GM13977 (cell line): Measurements from ENCODE around the gene RBFOX2.

Experiments used
- DNase-seq: peaks from one replicate; pipeline ENCODE4 v3.0.0; 2012; ENCODE audit warnings: low spot score
- CTCF ChIP-seq: IDR thresholded peaks from 2 replicates; pipeline ENCODE4 v1.5.1; 2012; ENCODE audit warnings: mild to moderate bottlenecking, control low read depth; ENCODE audit not compliant: insufficient read depth; ENCODE audit errors: extremely low read depth, missing control alignments
- in situ Hi-C: fragments of 300-500 bp; cut with MboI; formaldehyde crosslinking; loops from one replicate; pipeline ENCODE4 v1.12.0; 2022; ENCODE audit warnings: low sequenced_read_pairs, low pct_unique_long_range_greater_than_20kb, mixed read lengths, inconsistent platforms; ENCODE audit not compliant: unreplicated experiment

The RBFOX2 gene

DNA sequence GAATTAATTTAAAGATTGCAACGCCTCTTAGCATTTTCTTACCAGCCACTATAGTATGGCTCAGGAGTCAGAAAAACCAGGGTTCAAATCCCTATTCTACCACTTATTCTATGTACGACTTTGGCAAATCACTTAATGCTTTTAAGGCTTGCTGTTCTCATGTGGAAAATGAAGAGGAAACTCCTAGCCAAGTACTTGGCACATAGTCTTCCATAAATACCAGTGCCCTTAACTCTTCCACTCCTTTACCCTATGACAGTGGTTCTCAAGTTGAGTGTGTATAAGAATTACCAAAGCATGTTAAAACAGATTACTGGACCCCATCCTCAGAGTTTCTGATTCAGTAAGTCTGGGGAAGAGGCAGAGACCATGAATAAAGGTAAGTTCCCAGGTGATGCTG, 107.6 kb downstream of the RBFOX2 start:
- in situ Hi-C loops: no loop called here
- no peak for DNase-seq
- TF ChIP-seq CTCF: no peak

GRCh38 chr22:35919002-35919542, 109.6 kb downstream of the RBFOX2 start:
- no peak for TF ChIP-seq CTCF
- in situ Hi-C loops: no loop called here
- DNase-seq: no peak

DNA sequence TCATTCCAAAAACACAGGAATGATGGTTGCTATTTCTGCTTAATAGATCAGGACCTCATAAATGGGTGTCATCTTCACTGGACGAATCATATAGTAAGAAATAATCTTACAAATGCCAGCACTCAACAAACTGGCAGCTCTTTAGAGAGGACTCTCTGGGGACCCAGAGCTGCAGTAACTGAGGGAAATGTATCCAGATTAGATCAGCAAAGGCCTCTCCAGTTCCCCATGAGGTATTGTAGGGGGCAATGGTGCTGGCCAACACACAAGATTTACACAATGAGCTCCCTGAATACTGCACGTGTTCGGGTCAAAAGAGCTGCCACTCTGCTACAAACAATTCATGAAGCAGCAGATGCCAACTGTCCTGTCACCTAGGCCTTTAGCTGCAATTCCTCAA, 110.2 kb downstream of the RBFOX2 start:
- in situ Hi-C loops: no loop called here
- TF ChIP-seq CTCF: no peak
- no peak for DNase-seq

GRCh38 chr22:35917651-35918050, 111.0 kb downstream of the RBFOX2 start:
- DNase-seq: no peak
- in situ Hi-C loops: no loop called here
- TF ChIP-seq CTCF: no peak

- in situ Hi-C loops: no loop called here
- TF ChIP-seq CTCF: no peak
Observed at GRCh38 chr22:35915477-35916013, 113.1 kb downstream of the RBFOX2 start.

DNA sequence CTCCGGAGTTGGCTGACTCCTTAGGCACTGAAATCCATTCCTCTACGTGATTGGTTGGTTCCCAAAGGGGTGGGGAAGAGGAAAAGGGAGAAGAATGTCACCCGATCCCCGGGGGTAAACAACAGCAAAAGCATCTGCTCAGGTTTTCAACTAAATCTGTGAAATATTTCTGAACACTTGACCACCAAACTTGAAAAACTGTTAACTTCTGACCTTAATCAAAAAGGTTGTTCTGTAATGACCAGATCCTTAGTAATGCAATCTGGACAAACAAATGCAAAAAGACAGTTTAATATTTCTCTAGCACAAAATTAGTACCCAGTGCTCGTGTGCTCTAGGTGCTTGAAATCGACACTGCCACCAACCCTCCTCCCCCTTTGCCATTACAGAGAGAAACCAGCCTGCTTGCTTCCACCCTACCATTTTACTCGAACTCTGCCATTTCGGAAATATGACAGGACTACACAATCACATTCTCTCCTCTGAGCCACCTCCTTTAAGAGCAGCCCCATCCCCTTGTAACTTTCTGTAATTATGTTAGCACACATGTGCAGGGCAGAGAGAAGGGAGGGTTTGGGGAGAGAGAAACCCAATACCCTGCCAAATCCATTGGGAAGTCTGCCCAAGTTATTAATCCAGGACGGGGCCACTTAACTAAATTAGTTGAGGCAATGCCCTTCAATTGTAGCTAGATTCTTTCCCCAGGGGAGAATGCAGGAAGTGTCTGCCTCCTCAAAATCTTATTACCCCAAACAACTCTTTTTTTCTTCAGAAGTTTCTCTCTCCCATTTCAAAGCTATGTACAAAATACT, 113.8 kb downstream of the RBFOX2 start:
- no peak for DNase-seq
- no peak for TF ChIP-seq CTCF
- in situ Hi-C loops: no loop called here

More at GRCh38 chr22:35915477-35916013, 113.1 kb downstream of the RBFOX2 start:
- DNase-seq: no peak
